ENCODE measurements around the gene PHYKPL. TPM values are rescaled to one million over a fixed set of nuclear protein-coding genes. Genes with fewer than 3 reads are reported as not detected.

The PHYKPL gene
- total and polyA plus RNA-seq, 2 of the 13 experiments (the other 11 are each of a cell fraction or from before 2014, with no cell fraction given): 18.0 to 78.6 TPM

- H2AFZ ChIP-seq (ENCODE audit: low read length): no peak overlapping the region
- H3K4me3 ChIP-seq (replicated peaks in 1 of 3; ENCODE audit: insufficient read depth in 1 of 3, low read depth in 2 of 3, low read length in 3 of 3): no peak overlapping the region
- no peak overlapping the region for H3K9ac ChIP-seq (ENCODE audit: insufficient read depth, low read depth, low read length)
- ATAC-seq (no peak), FAIRE-seq (no peak), DNase-seq (ENCODE audit: low spot score) (no peak)
- POLR2A ChIA-PET: interaction anchor here (0.9 to 2.1 kb wide), 2 partner anchors 8 to 55 kb away, joined by 3 to 13 read pairs; partner anchors contain the start of gene HNRNPAB
- no peaks in the 10 kb centered on the region for H4K20me1 ChIP-seq (ENCODE audit: insufficient read depth, low read length)
- no peaks in the 10 kb centered on the region for H3K9me3 ChIP-seq (ENCODE audit: low read length)
- 63% methylated on average over 7 of the region's 7 CpGs for WGBS (ENCODE audit: low lambda C conversion rate)
- peaks cover 12% of the 10 kb centered on the region for H3K4me1 ChIP-seq (ENCODE audit: insufficient read depth, low read length)
- CTCF ChIA-PET (ENCODE audit: low intra/inter-chr PET ratio, low total read pairs): no interaction called here
- intact Hi-C loops (cut with micrococcal nuclease; ENCODE audit: unreplicated experiment) (no loop called here), in situ Hi-C loops (cut with HindIII; ENCODE audit: extremely low pct_ligation_motif_present, low pct_unique_long_range_greater_than_20kb) (no loop called here)
- TF ChIP-seq MAZ (IDR thresholded peaks at IDR 0.05; ENCODE audit: borderline replicate concordance, low read depth, low read length) (no peak), MAZ (CRISPR knock-in tag; IDR thresholded peaks at IDR 0.05; ENCODE audit: low read depth) (no peak), PCBP2 (optimal IDR thresholded peaks at IDR 0.05; ENCODE audit: low read depth, low read length, poor library complexity, severe bottlenecking) (no peak), PAF1 (CRISPR knock-in tag; IDR thresholded peaks at IDR 0.05) (no peak), XBP1 (CRISPR knock-in tag; IDR thresholded peaks at IDR 0.05) (no peak), ZNF235 (CRISPR knock-in tag; IDR thresholded peaks at IDR 0.05; ENCODE audit: borderline replicate concordance) (no peak), ZNF572 (CRISPR knock-in tag; IDR thresholded peaks at IDR 0.05) (no peak)
- no peak overlapping the region for H3K4me2 ChIP-seq (ENCODE audit: low read depth, low read length)
- H3K36me3 ChIP-seq (replicated peaks in 1 of 2; ENCODE audit: control insufficient read depth in 1 of 2, insufficient read depth in 2 of 2, low read length in 2 of 2): no peaks in the 10 kb centered on the region
- no TSS peak for BruUV-seq (replicated peaks)
- H3K27me3 ChIP-seq (ENCODE audit: control insufficient read depth in 1 of 2, insufficient read depth in 2 of 2, low read length in 2 of 2): peaks cover 0 to 29% of the 10 kb centered on the region in 2 experiments; a peak in 3 of 5 replicates
- H3K79me2 ChIP-seq (ENCODE audit: insufficient read depth, low read length): no peaks in the 10 kb centered on the region
- no peak overlapping the region for H3K27ac ChIP-seq (ENCODE audit: extremely low read length, insufficient read depth, low read length)
Observed at GRCh38 chr5:178196281-178196812, 36.3 kb downstream of the PHYKPL start.

DNA sequence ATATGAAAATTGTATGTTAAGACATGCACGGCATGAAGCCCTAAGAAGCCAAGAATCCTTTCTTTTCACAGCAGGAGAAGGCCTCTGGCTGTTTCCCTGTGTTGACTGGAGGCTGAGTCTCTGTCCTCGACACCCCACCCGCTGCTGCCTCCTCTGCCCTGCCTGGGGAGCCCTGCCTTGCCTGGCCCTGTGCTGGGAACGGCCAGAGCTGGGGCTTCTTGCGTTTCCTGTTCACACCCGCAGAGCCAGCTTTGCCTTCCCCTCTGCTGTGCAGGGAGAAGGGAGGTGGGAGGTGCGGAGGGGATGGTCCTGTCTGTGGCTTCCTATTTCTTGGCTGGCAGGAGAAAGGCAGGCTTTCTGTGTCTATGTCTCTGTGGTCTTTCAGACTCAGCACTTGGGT lies 38.6 kb downstream of the PHYKPL start:
- no TSS peak for BruUV-seq (replicated peaks)
- no peak overlapping the region for H2AFZ ChIP-seq (ENCODE audit: low read length)
- H3K36me3 ChIP-seq (replicated peaks in 1 of 2; ENCODE audit: control insufficient read depth in 1 of 2, insufficient read depth in 2 of 2, low read length in 2 of 2): no peaks in the 10 kb centered on the region
- H3K27me3 ChIP-seq (ENCODE audit: control insufficient read depth in 1 of 2, insufficient read depth in 2 of 2, low read length in 2 of 2): peaks cover 0 to 23% of the 10 kb centered on the region in 2 experiments; a peak in 3 of 5 replicates
- ChIA-PET POLR2A (no interaction called here), CTCF (ENCODE audit: low intra/inter-chr PET ratio, low total read pairs) (no interaction called here)
- H3K79me2 ChIP-seq (ENCODE audit: insufficient read depth, low read length): no peaks in the 10 kb centered on the region
- H3K4me3 ChIP-seq (replicated peaks in 1 of 3; ENCODE audit: insufficient read depth in 1 of 3, low read depth in 2 of 3, low read length in 3 of 3): no peak overlapping the region
- in situ Hi-C loops (cut with HindIII; ENCODE audit: extremely low pct_ligation_motif_present, low pct_unique_long_range_greater_than_20kb) (no loop called here), intact Hi-C loops (cut with micrococcal nuclease; ENCODE audit: unreplicated experiment) (no loop called here)
- peaks cover 12% of the 10 kb centered on the region for H3K4me1 ChIP-seq (ENCODE audit: insufficient read depth, low read length)
- TF ChIP-seq, protein P1, sequence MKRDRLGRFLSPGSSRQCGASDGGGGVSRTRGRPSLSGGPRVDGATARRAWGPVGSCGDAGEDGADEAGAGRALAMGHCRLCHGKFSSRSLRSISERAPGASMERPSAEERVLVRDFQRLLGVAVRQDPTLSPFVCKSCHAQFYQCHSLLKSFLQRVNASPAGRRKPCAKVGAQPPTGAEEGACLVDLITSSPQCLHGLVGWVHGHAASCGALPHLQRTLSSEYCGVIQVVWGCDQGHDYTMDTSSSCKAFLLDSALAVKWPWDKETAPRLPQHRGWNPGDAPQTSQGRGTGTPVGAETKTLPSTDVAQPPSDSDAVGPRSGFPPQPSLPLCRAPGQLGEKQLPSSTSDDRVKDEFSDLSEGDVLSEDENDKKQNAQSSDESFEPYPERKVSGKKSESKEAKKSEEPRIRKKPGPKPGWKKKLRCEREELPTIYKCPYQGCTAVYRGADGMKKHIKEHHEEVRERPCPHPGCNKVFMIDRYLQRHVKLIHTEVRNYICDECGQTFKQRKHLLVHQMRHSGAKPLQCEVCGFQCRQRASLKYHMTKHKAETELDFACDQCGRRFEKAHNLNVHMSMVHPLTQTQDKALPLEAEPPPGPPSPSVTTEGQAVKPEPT (CRISPR knock-in tag; IDR thresholded peaks at IDR 0.05; ENCODE audit: low read depth): no peak
- TF ChIP-seq PAX8 (CRISPR knock-in tag; IDR thresholded peaks at IDR 0.05; ENCODE audit: borderline replicate concordance): no peak
- no peak for TF ChIP-seq GPN1 (CRISPR knock-in tag; IDR thresholded peaks at IDR 0.05; ENCODE audit: borderline replicate concordance)
- H3K27ac ChIP-seq (ENCODE audit: extremely low read length, insufficient read depth, low read length): no peak overlapping the region
- no peak for DNase-seq (ENCODE audit: low spot score)
- FAIRE-seq: no peak
- 35% methylated on average over 7 of the region's 7 CpGs for WGBS (ENCODE audit: low lambda C conversion rate)
- no peak overlapping the region for H3K4me2 ChIP-seq (ENCODE audit: low read depth, low read length)
- H4K20me1 ChIP-seq (ENCODE audit: insufficient read depth, low read length): no peaks in the 10 kb centered on the region
- no peak overlapping the region for H3K9ac ChIP-seq (ENCODE audit: insufficient read depth, low read depth, low read length)
- H3K9me3 ChIP-seq (ENCODE audit: low read length): no peaks in the 10 kb centered on the region
- peak; percentile 33; the same call in 1 of the 3 replicates for ATAC-seq
